Right lung (tissue), 5 donors: ENCODE data around the gene CRYZ. TPM values are rescaled to one million over a fixed set of nuclear protein-coding genes. Genes with fewer than 3 reads are reported as not detected.
"Not testable (repeated sequence)": the region's sequence is repeated elsewhere in the genome, so short reads cannot be mapped to it uniquely, and the experiment has no call there.

Source experiments
- DNase-seq, 2 donors: peaks; one replicate each; pipeline ENCODE4 v3.0.0-alpha.2; 2013
- polyA plus RNA-seq, 5 donors: library from polyadenylated mRNA; unstranded; fragments of 120-200 nt; gene quantifications; one replicate each; pipeline versions ENCODE4 v1.2.1 to v1.2.3, GENCODE V29; 2013; ENCODE audit warnings: inconsistent platforms in 1 of 5, low replicate concordance in 1 of 5; ENCODE audit not compliant: insufficient read length in 5 of 5, insufficient read depth in 1 of 5

Gene CRYZ
- polyA plus RNA-seq, 5 donors: 45.1 to 81.3 (median 70.5) TPM

DNA sequence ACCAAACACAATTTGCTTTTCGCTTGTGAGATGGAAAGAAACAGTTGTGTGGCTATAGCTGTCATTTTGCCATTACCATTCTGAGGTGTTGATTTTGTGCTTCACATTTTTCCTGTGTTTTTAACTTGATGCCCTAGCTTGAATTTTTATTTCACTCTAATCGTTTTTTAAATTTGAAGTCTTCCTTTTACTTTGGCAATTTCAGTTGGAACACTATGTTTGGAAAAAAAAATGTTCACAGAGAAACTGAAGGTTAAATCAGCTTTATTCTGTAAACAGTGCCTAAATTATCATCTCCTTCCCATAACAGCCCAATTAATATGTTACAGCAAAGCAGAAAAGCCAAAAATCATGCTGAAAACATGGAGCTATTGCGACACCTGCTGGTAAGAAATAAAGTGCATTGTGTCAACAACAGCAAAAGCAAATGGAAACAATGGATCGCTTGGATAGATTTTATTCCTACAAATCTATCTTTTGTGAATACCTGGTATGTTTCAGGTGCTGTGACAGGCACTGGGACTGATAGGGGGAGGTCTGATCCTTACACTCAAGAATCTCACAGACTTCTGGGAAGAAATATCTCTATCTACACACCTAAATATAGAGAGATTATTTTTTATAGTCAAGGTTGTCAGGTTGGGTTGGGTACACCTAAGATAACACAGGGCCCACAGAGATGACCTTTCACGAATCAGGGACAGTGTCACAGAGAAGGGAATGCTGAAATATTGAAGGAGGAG, 43.1 kb downstream of the CRYZ start:
- DNase-seq: peak; percentile 34 to 58

DNA sequence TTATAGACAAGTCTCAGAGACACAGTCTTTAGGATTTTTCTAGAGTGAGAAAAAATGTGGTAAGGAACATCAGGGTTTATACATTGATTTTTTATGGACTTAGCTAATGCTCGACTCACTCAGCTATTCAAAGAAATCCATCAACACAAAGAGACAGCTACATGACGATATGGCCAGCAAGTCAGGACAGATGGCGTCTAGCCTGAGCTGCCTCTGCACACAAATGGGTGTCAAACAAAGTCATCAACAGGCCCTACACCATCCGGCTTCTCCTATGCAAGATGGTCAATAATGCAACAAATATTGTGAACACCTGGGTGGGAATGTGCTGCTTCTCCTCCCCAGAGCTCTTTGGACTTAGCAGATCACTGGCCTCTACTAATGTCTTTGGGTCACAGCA, 45.9 kb downstream of the CRYZ start:
- DNase-seq: no peak

DNA sequence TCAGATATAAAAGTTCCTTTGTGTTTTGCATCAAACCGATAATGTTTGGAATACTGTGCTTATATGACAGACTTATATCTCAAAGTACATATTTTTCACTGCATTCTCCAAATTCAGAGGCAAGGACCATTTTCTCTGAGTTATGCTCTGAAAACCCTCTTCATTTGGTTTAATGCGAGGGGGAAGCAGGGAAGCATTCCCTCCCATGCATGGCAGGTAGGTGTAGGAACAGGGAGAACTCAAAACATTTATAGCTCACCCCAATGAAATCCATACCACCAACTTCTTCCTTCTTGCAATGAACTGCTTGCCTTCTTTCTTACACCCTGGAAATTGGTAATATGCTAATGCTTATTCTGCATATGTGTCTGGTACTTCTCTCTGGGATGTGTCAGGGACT, 48.5 kb downstream of the CRYZ start:
- DNase-seq: no peak

DNA sequence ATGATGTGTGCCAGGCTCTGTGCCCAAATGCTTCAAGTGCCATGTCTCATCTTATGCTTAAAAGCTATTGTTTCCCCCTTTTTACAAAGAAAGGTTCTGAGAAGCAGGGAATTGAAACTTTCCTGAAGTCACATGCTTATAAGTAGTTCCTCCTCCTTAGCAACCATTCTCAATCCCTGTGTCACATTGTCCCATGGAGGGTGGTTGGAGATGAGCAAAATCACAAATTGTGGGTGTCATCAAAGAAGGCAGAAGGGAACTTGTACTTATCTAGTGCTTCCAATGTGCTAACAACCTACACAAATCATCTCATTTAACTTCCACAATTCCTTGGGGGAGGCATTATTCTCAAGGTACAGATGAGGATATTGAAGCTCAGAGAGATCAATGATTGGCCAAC, 49.2 kb downstream of the CRYZ start:
- no peak for DNase-seq

DNA sequence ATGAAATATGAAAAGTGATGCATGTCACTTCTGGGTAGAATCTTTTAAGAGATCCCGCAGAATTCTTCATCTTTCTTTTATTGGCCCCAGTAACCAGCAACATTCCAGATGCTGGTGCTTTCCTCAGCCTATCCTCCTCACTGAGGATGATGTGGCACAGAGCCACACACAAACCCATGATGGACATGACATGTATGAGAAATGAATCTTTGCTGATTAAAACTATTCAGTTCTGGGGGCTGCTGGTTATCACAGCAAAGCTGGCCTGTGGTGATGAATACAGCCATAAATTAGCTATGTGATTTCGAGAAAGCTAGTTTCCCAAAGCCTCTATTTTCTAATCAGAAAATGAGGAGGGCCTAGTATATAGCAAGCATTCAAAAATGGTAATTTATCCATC, 51.0 kb downstream of the CRYZ start:
- no peak for DNase-seq

DNA sequence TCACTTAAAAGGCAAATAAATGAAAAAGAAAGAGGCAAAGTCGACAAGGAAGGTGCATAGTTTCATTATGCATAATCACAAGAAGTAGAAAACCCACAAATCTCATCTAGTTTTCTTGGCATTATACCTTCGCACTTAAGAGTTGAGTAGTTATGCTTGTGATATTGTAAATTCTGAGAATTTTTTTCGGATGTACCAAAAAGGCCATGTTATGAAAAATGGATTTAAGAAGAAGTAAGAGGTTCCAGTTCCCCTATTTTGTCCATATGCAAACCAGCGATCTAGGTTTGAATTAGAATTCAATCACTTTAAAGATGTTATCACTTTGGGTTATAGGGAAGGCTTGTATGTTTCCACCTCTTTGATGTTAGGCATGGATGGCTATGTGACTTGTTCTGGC, 51.4 kb downstream of the CRYZ start:
- no peak for DNase-seq

DNA sequence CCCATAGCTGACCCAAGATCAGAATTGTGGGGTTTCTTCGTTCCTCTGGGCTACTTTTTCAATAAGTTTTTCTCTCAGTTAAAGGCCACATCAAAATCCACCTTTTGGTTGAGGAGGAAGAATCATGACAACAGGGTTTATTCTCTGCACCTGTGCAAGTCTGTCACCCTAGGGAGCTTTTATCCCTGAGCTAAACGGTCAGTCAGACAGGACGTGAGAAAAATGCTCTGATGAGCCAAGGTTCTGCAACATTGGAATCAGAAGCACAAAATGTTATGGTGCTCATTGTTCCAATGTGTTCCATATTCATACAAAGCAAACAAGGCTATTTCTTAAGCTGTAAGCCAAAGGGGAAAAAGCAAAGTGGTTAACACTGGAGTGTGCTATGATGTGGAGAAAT, 51.8 kb downstream of the CRYZ start:
- DNase-seq: no peak

DNA sequence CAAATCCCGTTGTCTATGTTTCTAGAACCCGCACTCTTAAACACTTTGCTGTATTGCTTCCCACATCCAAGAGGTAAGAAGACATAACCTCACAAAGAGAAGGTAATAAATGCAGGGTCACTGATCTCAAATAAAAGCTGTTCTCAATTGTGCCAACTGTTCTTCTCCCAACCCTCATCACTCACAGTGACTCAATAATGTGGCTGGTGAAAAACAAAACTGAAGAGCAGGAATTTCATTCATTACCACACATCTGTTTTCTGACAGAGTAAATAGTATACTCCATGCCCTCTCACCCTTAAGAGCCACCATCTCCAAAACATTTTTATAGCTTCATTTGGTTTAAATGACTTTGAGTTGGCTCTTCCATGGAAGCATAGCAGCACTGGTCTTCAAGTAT, 53.0 kb downstream of the CRYZ start:
- DNase-seq: no peak

DNA sequence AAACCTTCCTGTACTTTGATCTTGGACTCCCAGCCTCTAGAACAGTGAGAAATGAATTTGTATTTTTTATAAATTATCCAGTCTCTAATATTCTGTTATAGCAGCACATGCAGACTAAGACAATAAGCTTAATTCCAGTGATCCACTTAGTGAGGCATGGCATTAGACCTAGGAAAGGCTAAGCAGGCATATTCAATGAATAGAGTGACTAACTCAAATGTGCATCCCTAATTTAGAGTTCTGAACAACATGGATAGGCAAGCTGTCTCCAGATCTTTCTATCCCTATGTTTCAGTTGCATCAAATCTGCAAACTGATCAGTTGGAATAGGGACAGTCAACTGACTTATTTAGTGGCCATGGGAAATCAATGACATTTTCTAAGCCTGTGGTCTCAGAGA, 54.9 kb downstream of the CRYZ start:
- no peak for DNase-seq

DNA sequence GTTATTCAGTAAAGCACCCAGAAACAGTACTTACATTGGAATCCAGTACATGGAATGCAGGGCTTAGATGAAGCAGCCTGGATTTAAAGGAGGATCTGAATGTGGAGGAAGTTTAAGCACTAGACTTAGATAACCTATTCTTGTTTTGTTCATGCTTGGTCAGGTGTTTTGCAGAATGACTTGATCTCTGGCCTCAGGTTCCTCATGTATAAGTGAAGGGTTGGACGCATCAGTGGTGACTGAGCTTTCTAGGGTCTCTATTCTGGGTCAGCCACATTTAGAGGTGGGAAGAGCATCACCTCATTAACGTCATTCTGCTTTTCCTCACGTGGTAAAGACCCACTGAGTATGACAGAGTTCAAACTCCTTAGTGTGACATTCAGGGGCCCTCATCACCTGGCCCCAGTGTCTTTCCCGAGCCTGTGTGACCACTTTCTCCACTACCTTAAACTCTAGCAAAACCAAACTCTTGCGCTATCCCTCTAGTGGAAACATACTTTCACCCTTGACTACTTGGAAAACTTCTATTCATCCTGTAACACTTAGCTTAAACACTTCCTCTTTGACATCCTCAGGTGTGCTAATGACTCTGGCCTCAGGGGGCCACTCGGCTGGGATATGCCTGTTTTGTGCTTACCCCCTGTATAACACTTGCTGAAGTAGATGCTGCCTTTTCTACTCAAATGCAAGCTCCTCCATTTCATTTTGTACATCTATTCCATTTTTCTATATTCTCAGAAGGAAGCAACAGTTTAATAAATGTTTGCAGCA, 58.4 kb downstream of the CRYZ start:
- DNase-seq: no peak

DNA sequence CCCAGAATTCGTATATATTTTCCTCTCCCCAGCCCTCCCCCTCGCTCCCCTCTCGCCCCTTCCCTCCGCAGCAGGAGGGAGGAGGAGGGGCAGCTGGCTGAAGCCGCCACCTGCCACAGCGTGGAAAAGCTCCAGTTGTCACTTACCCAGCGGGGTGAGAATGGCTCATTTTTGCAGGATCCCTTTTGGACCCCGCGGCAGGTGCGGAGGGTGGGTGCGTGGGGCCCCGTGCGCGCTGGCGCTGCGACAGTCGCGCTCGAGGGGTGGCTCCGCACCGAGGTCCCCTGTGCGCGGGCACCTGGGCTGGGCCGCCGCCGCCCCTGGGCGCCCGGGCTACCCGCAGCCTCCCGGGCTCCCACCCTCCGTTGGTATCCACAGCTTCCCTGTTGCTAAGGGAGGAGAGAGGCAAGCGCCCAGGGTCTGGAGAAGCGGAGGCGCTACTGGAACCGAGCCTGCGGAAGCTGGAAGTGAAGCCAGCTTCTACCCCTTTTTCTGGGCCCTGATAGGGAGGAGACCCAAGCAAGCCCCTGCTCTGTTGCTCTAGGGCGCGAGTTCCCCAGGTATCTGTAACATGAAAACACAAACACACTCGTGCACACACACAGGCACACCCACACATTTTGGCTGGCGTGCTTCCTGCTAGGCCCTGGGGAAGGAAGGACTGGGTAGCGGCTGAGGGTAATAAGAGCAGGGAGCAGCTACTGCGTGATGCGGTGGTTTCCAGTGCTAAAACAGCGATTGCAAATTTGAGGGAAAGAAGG, 59.3 kb downstream of the CRYZ start, which contains the start of gene ERICH3:
TSS of gene ERICH3 (minus strand) at position 442 of the 761 bp plus-strand sequence. CDS start at position 169, 273 bp downstream.
- DNase-seq: peak in 1 of 2 donors; percentile 10

DNA sequence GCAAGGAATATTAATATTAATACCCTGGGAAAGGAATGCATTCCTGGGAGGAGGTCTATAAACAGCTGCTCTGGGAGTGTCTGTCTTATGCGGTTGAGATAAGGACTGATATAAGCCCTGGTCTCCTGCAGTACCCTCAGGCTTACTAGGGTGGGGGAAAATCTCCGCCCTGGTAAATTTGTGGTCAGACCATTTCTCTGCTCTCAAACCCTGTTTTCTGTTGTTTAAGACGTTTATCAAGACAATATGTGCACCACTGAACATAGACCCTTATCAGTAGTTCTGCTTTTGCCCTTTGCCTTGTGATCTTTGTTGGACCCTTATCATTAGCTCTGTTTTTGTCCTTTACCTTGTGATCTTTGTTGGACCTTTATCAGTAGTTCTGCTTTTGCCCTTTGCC, 62.0 kb downstream of the CRYZ start:
- DNase-seq: not testable (repeated sequence)

Other genes with a start within 250 kb of the CRYZ start
- not detected for gene LRRC53, start 220.4 kb downstream of the CRYZ start, polyA plus RNA-seq
- gene ERICH3, start 59.3 kb downstream of the CRYZ start, polyA plus RNA-seq: 1 to 10 TPM in 4 of 5 donors, under 1 TPM in 1; 0.55 to 7.9 (median 4.2) TPM
- gene TYW3, start 102 bp upstream of the CRYZ start, polyA plus RNA-seq: 10 to 100 TPM; 29.9 to 44.4 (median 38.9) TPM